ENCODE data around the gene FNIP1.
"Not testable (repeated sequence)": the region's sequence is repeated elsewhere in the genome, so short reads cannot be mapped to it uniquely, and the experiment has no call there.

FNIP1 gene

DNA sequence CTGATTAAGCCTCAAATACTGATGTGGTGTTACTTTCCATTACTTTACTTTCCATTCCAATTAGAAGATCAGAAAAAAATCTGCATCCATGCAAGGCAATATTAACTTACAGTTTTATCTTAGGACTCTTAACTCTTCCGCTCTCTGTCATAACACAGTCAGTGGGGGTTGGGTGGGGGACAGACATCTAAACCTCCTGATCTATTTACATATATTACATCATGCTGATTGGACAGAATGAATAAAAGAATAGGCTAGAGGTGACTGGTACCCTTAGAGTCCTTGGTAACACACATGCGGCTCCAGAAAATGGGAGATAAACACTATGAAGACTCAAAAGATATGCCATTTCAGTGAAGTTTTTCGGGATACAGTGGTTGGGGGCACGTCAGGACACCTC lies 189.4 kb downstream of the FNIP1 start:
- DNase-seq (ENCODE audit: low read depth), result no peak

DNA sequence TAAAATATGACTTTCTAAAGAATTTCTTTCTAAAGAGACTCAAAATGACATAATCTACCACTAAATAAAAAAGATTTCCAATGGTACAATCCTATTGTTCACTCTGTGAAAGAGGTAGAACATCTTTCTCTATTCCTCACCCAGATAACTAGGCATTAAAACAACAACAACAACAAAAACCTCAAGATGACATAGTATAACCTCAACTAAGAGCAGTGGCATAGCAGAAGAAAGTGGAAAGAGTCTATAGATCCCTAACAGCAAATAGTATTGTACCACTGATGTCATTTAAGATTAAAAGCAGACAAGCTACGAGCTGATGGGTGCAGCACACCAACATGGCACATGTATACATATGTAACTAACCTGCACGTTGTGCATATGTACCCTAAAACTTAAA lies 191.7 kb downstream of the FNIP1 start:
- DNase-seq (ENCODE audit: low read depth), result no peak

DNA sequence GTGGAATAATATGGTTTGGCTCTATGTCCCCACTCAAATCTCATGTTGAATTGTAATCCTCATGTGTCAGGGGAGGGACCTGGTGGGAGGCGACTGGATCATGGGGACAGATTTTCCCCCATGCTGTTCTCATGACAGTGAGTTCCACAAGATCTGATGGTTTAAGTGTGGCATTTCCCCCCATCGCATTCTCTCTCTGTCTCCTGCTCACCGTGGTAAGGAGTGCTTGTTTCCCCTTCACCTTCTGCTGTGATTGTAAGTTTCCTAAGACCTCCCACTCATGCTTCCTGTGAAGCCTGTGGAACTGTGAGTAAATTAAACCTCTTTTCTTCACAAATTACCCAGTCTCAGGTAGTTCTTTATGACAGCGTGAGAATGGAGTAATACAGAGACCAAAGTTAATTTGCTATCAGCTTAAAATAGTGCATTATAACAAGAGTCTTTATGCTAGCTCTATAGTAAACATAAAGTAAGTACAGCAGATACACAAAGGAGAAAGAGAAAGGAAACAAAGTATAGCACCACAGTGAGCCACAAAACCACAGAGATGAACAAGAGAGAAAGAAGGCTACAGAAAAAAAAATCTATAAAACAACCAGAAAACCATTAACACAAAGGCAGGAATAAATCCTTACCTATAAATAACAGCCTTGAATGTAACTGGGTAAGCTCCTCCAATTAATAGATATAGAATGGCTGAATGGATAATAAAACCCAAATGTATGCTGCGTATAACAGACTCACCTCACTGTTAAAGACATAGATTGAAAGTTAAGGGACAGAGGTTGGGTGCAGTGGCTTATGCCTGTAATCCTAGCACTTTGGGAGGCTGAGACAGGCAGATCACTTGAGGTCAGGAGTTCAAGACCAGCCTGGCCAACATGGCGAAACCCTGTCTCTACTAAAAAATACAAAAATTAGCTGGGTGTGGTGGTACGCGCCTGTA lies 201.5 kb downstream of the FNIP1 start:
- no peak for DNase-seq (ENCODE audit: low read depth)

DNA sequence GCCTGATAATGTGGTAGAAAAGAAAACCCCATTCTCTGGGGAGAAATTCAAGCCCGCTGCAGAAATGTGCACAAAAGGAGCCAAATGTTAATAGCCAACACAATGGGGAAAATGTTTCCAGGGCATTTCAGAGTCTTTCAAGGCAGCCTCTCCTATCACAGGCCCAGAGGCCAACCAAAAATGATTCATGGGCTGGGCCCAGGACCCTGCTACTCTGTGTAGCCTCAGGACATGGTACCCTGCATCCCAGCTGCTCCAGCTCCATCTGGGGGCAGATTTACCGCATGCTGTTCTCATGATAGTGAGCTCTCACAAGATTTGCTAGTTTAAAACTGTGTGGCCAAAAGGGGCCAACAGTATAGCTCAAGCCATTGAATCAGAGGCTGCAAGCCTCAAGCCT lies 202.9 kb downstream of the FNIP1 start:
- DNase-seq (ENCODE audit: low read depth), result no peak

DNA sequence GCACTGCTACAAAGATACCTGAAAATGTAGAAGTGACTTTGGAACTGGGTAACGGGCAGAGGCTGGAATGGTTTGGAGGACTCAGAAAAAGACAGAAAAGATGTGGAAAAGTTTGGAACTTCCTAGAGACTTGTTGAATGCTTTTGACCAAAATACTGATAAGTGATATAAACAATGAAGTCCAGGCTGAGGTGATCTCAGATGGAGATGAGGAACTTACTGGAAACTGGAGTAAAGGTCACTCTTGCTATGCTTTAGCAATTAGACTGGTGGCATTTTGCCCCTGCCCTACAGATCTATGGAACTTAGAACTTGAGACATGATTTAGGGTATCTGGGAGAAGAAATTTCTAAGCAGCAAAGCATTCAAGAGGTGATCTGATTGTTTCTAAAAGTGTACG lies 203.4 kb downstream of the FNIP1 start:
- not testable (repeated sequence) for DNase-seq (ENCODE audit: low read depth)

Measured in HS-5 (cell line).